Loucy (cell line): ENCODE data around the gene IDH3G.

Source experiments
- H2AFZ ChIP-seq: fragments of 200-600 bp; sonication (generic); 2 replicates; pipeline ENCODE4 v1.6.0; 2016; ENCODE audit warnings: antibody characterized with exemption, mild to moderate bottlenecking, low read length, moderate library complexity
- H3F3A ChIP-seq: fragments of 200-600 bp; 2 replicates; pipeline ENCODE4 v1.6.0; 2016; ENCODE audit warnings: antibody characterized with exemption, low read depth, mild to moderate bottlenecking
- H3K27me3 ChIP-seq: fragments of 200-600 bp; sonication (generic); 2 replicates; pipeline ENCODE4 v1.6.1; 2014; ENCODE audit warnings: low read length, mild to moderate bottlenecking; ENCODE audit not compliant: insufficient read depth, poor library complexity, severe bottlenecking
- H3K36me3 ChIP-seq: fragments of 200-600 bp; sonication (generic); 2 replicates; pipeline ENCODE4 v1.6.1; 2016; ENCODE audit warnings: low read length; ENCODE audit not compliant: insufficient read depth
- H3K4me1 ChIP-seq: fragments of 200-600 bp; sonication (generic); 2 replicates; pipeline ENCODE4 v1.5.1; 2014; ENCODE audit warnings: low read length, mild to moderate bottlenecking; ENCODE audit not compliant: insufficient read depth, poor library complexity, severe bottlenecking
- H3K4me2 ChIP-seq: fragments of 200-600 bp; sonication (generic); 2 replicates; pipeline ENCODE4 v1.6.0; 2014; ENCODE audit warnings: antibody characterized with exemption, low read length, low read depth, mild to moderate bottlenecking; ENCODE audit not compliant: poor library complexity, severe bottlenecking
- H3K4me3 ChIP-seq: fragments of 200-600 bp; sonication (generic); 2 replicates; pipeline ENCODE4 v1.5.1; 2014; ENCODE audit warnings: low read length, mild to moderate bottlenecking, mixed read lengths; ENCODE audit not compliant: poor library complexity, severe bottlenecking
- H3K79me2 ChIP-seq: fragments of 200-600 bp; sonication (generic); 2 replicates; pipeline ENCODE4 v1.6.1; 2014; ENCODE audit warnings: low read length; ENCODE audit not compliant: insufficient read depth
- H3K9ac ChIP-seq: fragments of 200-600 bp; sonication (generic); 2 replicates; pipeline ENCODE4 v1.6.0; 2014; ENCODE audit warnings: mild to moderate bottlenecking, low read depth, low read length, moderate library complexity; ENCODE audit not compliant: poor library complexity, severe bottlenecking
- H3K9me2 ChIP-seq: fragments of 200-600 bp; sonication (generic); replicated peaks from 2 replicates; pipeline ENCODE4 v1.6.1; 2016; ENCODE audit warnings: low read depth, low read length, mixed read lengths
- H3K9me3 ChIP-seq: fragments of 200-600 bp; sonication (generic); 2 replicates; pipeline ENCODE4 v1.6.1; 2014; ENCODE audit warnings: mild to moderate bottlenecking, antibody characterized with exemption, low read length, low read depth; ENCODE audit not compliant: insufficient read depth
- H4K20me1 ChIP-seq: fragments of 200-600 bp; sonication (generic); 2 replicates; pipeline ENCODE4 v1.6.0; 2014; ENCODE audit warnings: antibody characterized with exemption, low read length, mild to moderate bottlenecking; ENCODE audit not compliant: insufficient read depth, poor library complexity, severe bottlenecking
- EZH2phosphoT487 ChIP-seq: fragments of 200-600 bp; IDR thresholded peaks from 2 replicates; pipeline ENCODE4 v1.6.1; 2018; ENCODE audit warnings: antibody characterized with exemption, mild to moderate bottlenecking, moderate library complexity, borderline replicate concordance
- TF ChIP-seq, protein P1 (sequence below): fragments of 200-600 bp; sonication (generic); conservative IDR thresholded peaks from 2 replicates; pipeline ENCODE4 v1.5.1; 2014; ENCODE audit warnings: mild to moderate bottlenecking, antibody characterized with exemption, low read length

IDH3G gene

GRCh38 chrX:153780678-153781427 lies 13.3 kb downstream of the IDH3G start, which contains the start of gene SRPK3:
TSS of gene SRPK3 (plus strand) at chrX:153781041. CDS start at chrX:153781087, 46 bp downstream.
- Histone ChIP-seq H2AFZ (no peak within 1 kb of the TSS), H3K4me2 (no peak within 1 kb of the TSS), H3K9me3 (no peaks in the 10 kb centered on the region)

GRCh38 chrX:153779891-153780677 lies 14.1 kb downstream of the IDH3G start:
- Histone ChIP-seq H3K9me3 (no peaks in the 10 kb centered on the region), H3K36me3 (no peaks in the 10 kb centered on the region), H3K4me1 (no peaks in the 10 kb centered on the region), H3K27me3 (no peaks in the 10 kb centered on the region), H3K4me2 (no peak overlapping the region), H3K4me3 (no peak overlapping the region), H2AFZ (no peak overlapping the region), H3K9me2 (no peaks in the 10 kb centered on the region), H4K20me1 (no peaks in the 10 kb centered on the region), H3F3A (no peaks in the 10 kb centered on the region), H3K79me2 (no peaks in the 10 kb centered on the region), H3K9ac (no peak overlapping the region)
- TF ChIP-seq, protein P1, sequence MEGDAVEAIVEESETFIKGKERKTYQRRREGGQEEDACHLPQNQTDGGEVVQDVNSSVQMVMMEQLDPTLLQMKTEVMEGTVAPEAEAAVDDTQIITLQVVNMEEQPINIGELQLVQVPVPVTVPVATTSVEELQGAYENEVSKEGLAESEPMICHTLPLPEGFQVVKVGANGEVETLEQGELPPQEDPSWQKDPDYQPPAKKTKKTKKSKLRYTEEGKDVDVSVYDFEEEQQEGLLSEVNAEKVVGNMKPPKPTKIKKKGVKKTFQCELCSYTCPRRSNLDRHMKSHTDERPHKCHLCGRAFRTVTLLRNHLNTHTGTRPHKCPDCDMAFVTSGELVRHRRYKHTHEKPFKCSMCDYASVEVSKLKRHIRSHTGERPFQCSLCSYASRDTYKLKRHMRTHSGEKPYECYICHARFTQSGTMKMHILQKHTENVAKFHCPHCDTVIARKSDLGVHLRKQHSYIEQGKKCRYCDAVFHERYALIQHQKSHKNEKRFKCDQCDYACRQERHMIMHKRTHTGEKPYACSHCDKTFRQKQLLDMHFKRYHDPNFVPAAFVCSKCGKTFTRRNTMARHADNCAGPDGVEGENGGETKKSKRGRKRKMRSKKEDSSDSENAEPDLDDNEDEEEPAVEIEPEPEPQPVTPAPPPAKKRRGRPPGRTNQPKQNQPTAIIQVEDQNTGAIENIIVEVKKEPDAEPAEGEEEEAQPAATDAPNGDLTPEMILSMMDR, result no peak
- no peak for TF ChIP-seq EZH2phosphoT487

More at GRCh38 chrX:153780678-153781427, 13.3 kb downstream of the IDH3G start, which contains the start of gene SRPK3:
- no peaks in the 10 kb centered on the region for H3F3A ChIP-seq
- TF ChIP-seq, protein P1, result no peak
- TF ChIP-seq EZH2phosphoT487, result no peak
- no peaks in the 10 kb centered on the region for H3K79me2 ChIP-seq
- no peaks in the 10 kb centered on the region for H3K9me2 ChIP-seq
- no peak within 1 kb of the TSS for H3K4me3 ChIP-seq
- no peaks in the 10 kb centered on the region for H3K4me1 ChIP-seq
- no peak within 1 kb of the TSS for H3K9ac ChIP-seq
- no peaks in the 10 kb centered on the region for H3K27me3 ChIP-seq
- H4K20me1 ChIP-seq, result no peaks in the 10 kb centered on the region
- peaks cover 3% of the 10 kb centered on the region; the same call in 1 of the 2 replicates for H3K36me3 ChIP-seq

DNA sequence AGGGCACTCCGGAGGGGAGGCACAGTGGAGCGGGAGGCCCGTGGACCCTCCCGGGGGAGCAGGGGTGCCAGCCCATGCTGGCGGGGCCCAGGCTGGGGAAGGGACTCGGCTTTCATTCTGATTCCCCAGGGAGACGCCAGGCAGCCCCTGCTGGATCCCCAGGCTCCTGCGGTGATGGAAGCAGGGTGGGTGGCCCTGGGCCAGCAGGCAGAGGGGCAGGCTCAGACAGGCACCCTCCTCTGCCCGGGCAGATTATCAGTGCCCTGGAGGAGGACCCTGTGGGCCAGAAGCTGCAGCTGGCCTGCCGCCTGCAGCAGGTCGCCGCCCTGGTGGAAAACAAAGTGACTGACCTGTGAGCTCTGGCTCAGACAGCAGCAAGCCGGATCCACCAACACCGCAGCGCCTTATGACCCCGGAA lies 15.5 kb downstream of the IDH3G start:
- Histone ChIP-seq H3F3A (no peaks in the 10 kb centered on the region), H3K9ac (no peak overlapping the region), H3K4me1 (no peaks in the 10 kb centered on the region), H3K9me2 (no peaks in the 10 kb centered on the region), H3K9me3 (no peaks in the 10 kb centered on the region), H3K4me3 (no peak overlapping the region), H3K36me3 (no peaks in the 10 kb centered on the region), H2AFZ (no peak overlapping the region), H4K20me1 (no peaks in the 10 kb centered on the region), H3K4me2 (no peak overlapping the region), H3K79me2 (no peaks in the 10 kb centered on the region), H3K27me3 (no peaks in the 10 kb centered on the region)
- TF ChIP-seq, protein P1, result peak; percentile 25
- no peak for TF ChIP-seq EZH2phosphoT487
